Right atrium auricular region (tissue), 2 donors: ENCODE results near the gene ITGAE. TPM values are rescaled to one million over a fixed set of nuclear protein-coding genes. Genes with fewer than 3 reads are reported as not detected.

Source experiments
- DNase-seq: peaks from one replicate; pipeline ENCODE4 v3.0.0-alpha.2; 2019; ENCODE audit warnings: low spot score
- H3K27ac ChIP-seq, 2 donors: fragments of 200-600 bp; sonication (generic); 1 replicate in 1 of 2; 2 replicates in 1 of 2; pipeline ENCODE4 v1.5.1; 2016 to 2019
- H3K27me3 ChIP-seq, 2 donors: fragments of 200-600 bp; sonication (generic); one replicate each; pipeline versions ENCODE4 v1.5.1 to v1.6.0; 2017 to 2019
- H3K36me3 ChIP-seq: fragments of 200-600 bp; sonication (generic); one replicate; pipeline ENCODE4 v1.5.1; 2016
- H3K4me1 ChIP-seq, 2 donors: fragments of 200-600 bp; sonication (generic); one replicate each; pipeline versions ENCODE4 v1.5.1 to v1.6.0; 2017 to 2019
- H3K4me3 ChIP-seq, 2 donors: fragments of 200-600 bp; sonication (generic); 1 replicate in 1 of 2; 2 replicates in 1 of 2; pipeline ENCODE4 v1.5.1; 2017 to 2019; ENCODE audit warnings: mild to moderate bottlenecking in 1 of 2, moderate library complexity in 1 of 2
- H3K9me3 ChIP-seq, 2 donors: fragments of 200-600 bp; sonication (generic); one replicate each; pipeline ENCODE4 v1.5.1; 2019
- total RNA-seq, 2 donors: library from RNA; depleted of rRNA; stranded (reverse); fragments of >200 nt; gene quantifications; one replicate each; pipeline ENCODE4 v1.1.0, GENCODE V29; 2016
- TF ChIP-seq, protein P1 (sequence below), 2 donors: fragments of 200-600 bp; sonication (generic); IDR thresholded peaks; one replicate each; pipeline ENCODE4 v1.5.1; 2019; ENCODE audit warnings: antibody characterized with exemption in 2 of 2

The ITGAE gene
- total RNA-seq, 2 donors from 2014 or later, result 23.4 to 26.1 TPM

DNA sequence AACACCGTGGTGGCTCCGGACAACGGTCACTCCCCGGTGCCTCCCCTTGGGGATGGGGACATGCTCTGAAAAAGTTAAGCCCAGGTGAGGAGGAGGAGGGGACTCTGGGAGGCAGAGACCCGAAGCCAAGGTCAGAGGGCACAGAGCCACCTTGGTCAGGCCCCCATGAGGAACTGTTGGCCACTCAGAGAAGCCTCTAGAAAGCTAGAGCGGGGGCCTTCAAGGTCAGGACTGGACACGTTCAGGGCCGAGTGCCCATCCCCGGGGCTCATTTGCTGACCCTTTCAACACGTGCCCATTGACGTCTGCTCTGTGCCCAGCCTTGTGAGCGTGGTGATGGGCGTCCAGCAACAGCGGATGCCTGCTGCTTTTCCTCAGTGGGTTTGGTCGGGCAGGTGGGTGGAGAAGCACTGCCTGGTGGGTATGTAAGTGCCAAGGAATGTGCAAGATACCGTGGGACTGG is 39.0 kb downstream of the ITGAE start:
- H3K9me3 ChIP-seq, result peaks cover 0 to 7% of the 10 kb centered on the region in 2 donors
- no peak overlapping the region for H3K27ac ChIP-seq
- no peak for DNase-seq
- TF ChIP-seq, protein P1, sequence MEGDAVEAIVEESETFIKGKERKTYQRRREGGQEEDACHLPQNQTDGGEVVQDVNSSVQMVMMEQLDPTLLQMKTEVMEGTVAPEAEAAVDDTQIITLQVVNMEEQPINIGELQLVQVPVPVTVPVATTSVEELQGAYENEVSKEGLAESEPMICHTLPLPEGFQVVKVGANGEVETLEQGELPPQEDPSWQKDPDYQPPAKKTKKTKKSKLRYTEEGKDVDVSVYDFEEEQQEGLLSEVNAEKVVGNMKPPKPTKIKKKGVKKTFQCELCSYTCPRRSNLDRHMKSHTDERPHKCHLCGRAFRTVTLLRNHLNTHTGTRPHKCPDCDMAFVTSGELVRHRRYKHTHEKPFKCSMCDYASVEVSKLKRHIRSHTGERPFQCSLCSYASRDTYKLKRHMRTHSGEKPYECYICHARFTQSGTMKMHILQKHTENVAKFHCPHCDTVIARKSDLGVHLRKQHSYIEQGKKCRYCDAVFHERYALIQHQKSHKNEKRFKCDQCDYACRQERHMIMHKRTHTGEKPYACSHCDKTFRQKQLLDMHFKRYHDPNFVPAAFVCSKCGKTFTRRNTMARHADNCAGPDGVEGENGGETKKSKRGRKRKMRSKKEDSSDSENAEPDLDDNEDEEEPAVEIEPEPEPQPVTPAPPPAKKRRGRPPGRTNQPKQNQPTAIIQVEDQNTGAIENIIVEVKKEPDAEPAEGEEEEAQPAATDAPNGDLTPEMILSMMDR (IDR thresholded peaks at IDR 0.05), result no peak
- no peak overlapping the region for H3K4me3 ChIP-seq
- H3K4me1 ChIP-seq, result no peaks in the 10 kb centered on the region
- H3K27me3 ChIP-seq, result no peaks in the 10 kb centered on the region
- H3K36me3 ChIP-seq, result no peaks in the 10 kb centered on the region

DNA sequence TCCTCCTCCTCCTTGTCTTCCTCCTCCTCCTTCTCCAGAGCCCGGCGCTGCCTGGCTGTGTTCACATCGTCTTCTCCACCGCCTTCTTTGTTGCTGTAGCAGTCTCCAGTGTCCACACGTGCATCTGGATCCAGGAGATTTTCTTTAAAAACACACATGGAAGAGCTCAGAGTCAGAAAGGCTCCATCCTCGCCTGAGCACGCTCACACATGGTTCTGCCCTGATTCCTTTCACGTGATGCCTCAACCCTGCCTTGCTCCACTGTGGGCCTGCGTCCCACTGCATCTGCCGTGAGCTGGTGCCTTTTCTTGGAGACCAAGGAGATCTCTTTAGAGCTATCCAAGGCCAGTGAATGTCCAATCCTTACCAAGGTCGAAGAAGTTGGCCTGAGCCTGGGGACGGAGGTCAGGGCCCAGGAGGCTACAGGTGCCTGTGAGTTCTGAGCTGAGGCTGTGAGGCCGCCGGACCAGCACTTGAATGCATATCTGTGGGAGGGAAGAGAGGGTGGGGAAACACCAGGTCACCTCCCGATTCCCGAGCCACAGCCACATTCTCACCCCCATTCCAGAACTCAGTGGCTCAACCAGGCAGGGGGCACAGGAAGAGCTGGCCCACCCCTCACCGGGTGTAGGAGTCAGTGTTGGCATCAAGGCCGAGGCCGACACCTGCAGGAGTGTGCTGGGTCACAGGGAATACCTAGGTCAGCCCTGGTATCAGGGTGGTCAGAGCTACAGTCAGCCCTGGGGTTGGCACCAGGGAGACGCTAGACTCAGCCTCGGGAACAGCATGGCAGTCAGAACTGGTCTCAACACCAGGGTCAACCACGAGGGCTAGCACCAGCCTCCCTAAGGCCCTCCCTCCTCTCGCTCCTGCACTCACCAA is 39.7 kb downstream of the ITGAE start:
- Histone ChIP-seq H3K36me3 (no peaks in the 10 kb centered on the region), H3K27ac (no peak overlapping the region), H3K4me1 (no peaks in the 10 kb centered on the region), H3K9me3 (peaks cover 0 to 7% of the 10 kb centered on the region in 2 donors), H3K27me3 (no peaks in the 10 kb centered on the region), H3K4me3 (no peak overlapping the region)
- TF ChIP-seq, protein P1 (IDR thresholded peaks at IDR 0.05), result no peak
- DNase-seq, result no peak

- Histone ChIP-seq H3K9me3 (peaks cover 0 to 7% of the 10 kb centered on the region in 2 donors), H3K36me3 (no peaks in the 10 kb centered on the region), H3K27me3 (no peaks in the 10 kb centered on the region), H3K4me1 (peaks cover 0 to 6% of the 10 kb centered on the region in 2 donors), H3K27ac (no peak overlapping the region), H3K4me3 (no peak overlapping the region)
- DNase-seq, result no peak
- TF ChIP-seq, protein P1 (IDR thresholded peaks at IDR 0.05), result no peak
These were observed 41.3 kb downstream of the ITGAE start for GRCh38 chr17:3759597-3760216.

DNA sequence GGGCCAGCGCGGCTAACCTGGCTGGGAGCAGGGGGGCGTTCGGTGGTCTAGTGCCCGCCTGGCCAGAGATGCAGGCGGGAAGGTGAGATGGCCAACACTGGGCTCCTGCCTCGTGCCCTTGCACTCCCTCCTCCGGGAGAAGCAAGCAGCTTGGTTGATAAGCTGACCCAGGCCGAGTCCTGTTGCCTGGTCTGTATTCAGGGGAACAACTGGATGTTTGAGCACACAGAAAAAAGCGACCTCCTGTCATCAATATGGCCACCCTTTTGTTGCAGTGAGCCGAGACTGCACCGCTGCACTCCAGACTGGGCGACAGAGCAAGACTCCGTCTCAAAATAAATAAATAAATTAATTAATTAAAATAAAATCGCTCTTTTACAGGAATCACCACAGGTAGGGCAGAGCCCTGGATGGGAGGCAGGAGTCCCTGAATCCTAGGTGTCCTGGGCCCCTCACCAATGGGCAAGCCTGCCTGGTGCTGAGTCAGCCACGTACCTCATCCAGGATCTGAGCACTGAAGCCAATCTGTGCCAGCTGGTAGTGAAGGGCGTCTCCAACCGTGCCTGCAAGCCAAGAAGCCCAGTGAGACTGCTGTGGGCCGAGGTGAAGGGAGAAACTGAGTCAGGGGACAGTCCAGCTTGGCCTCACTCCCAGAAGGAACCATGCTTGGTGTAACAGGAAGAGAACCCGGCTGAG is 45.5 kb downstream of the ITGAE start:
- DNase-seq, result no peak
- TF ChIP-seq, protein P1 (IDR thresholded peaks at IDR 0.05), result no peak
- peak overlapping the region in 1 of 2 donors; percentile 9 for H3K4me3 ChIP-seq

DNA sequence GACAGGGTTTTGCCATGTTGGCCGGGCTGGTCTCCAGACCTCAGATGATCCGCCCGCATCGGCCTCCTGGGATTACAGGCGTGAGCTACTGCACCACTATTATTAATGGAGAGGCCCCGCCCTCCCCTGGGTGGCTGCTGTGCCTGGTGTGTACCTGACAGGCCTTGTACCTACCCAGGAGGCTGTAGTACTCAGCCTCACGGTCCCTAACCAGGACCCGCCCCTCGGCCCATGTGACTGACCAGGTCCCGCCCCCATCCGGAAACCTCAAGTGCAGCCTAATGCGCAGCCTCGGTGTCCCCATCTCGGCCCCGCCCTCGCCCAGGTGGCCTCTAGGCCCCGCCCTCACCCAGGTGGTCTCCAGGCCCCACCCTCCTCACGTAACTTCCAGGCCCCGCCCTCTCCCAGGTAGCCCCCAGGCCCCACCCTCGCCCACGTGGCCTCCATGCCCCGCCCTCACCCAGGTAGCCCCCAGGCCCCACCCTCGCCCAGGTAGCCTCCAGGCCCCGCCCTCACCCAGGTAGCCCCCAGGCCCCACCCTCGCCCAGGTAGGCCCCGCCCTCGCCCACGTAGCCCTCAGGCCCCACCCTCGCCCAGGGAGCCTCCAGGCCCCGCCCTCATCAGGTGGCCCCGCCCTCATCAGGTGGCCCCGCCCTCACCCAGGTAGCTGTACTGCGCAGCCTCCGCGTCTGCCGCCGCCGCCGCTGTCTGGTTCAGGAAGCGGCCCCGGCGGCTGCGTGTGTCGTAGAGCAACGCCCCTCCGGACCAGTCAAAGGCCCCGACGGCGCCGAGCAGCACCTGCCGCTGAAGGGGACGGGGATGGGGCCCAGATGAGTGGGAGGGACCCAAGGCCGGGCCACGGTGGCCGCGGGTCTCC is 46.3 kb downstream of the ITGAE start:
- no peak for DNase-seq
- Histone ChIP-seq H3K4me3 (peak overlapping the region in 1 of 2 donors; percentile 9), H3K27ac (no peak overlapping the region), H3K27me3 (no peaks in the 10 kb centered on the region), H3K9me3 (peaks cover 0 to 3% of the 10 kb centered on the region in 2 donors), H3K4me1 (peaks cover 0 to 10% of the 10 kb centered on the region in 2 donors), H3K36me3 (no peaks in the 10 kb centered on the region)
- TF ChIP-seq, protein P1 (IDR thresholded peaks at IDR 0.05), result no peak

More for the DNA sequence above, 45.5 kb downstream of the ITGAE start:
- H3K27me3 ChIP-seq, result no peaks in the 10 kb centered on the region
- H3K4me1 ChIP-seq, result peaks cover 0 to 10% of the 10 kb centered on the region in 2 donors
- H3K36me3 ChIP-seq, result no peaks in the 10 kb centered on the region
- no peak overlapping the region for H3K27ac ChIP-seq
- H3K9me3 ChIP-seq, result peaks cover 0 to 7% of the 10 kb centered on the region in 2 donors
